ENCODE measurements around the gene HHIP.

HHIP gene, protein sequence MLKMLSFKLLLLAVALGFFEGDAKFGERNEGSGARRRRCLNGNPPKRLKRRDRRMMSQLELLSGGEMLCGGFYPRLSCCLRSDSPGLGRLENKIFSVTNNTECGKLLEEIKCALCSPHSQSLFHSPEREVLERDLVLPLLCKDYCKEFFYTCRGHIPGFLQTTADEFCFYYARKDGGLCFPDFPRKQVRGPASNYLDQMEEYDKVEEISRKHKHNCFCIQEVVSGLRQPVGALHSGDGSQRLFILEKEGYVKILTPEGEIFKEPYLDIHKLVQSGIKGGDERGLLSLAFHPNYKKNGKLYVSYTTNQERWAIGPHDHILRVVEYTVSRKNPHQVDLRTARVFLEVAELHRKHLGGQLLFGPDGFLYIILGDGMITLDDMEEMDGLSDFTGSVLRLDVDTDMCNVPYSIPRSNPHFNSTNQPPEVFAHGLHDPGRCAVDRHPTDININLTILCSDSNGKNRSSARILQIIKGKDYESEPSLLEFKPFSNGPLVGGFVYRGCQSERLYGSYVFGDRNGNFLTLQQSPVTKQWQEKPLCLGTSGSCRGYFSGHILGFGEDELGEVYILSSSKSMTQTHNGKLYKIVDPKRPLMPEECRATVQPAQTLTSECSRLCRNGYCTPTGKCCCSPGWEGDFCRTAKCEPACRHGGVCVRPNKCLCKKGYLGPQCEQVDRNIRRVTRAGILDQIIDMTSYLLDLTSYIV

DNA sequence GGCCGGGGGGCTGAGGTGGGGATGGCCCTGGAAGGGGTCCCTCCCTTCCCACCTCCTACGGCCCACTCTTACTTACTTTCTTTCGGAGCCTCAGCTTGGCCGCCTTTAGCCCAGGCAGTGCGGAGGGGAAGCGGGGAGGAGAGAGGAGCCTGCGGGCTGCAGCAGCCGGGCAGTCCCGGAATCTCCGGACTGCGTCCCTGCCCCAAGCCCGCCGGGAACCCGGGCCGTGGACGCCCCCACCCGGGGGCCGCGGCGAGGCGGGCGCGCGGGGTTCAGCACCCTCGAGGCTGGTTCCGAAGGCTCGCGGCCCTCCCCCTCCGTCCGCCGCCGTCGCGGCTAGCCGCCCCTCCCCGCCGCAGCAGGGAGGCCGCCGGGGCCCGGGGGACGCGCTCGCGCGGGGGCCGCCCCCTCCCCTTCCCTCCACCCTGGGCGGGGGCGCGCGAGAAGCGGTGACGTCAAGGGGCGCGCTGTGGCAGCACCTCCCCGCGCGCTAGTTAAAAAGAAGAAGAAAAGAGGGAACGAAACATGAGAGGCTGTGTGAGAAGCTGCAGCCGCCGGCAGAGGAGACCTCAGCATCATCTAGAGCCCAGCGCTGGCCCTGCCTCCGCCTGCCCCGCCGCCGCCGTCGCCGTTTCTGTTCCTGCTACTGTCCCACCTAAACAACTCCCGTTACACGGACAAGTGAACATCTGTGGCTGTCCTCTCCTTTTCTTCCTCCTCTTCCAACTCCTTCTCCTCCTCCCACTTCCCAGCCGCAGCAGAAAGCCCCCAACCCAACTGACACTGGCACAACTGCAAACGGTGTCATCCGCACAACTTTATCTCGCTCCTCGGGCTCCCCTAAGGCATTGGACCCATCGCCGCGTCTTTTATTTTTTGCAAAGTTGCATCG, at the start of gene HHIP:
TSS of gene HHIP (plus strand) at position 526 of the 892 bp plus-strand sequence. CDS start 520 bp downstream, outside the sequence.
- DNase-seq (ENCODE audit: low read depth in 2 of 2) = no peak

DNA sequence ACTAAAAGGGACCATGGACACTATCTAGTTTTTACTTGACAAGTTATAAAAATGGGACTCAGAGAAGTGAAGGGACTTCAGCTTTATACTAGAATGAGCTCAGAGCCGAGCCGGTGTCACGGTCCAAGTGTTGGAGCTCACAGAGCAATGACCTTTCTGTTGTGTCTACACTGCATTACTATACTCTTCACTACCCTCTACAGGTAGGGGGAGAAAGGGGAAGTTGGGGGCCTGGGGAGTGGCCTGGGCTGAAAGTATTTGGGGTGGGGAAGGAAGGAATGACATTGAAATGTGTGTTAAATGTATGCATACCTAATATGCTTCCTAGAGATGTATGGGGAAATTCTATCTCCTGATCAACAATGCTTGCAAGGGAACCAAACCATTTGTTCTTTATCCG, 48.8 kb upstream of the HHIP start:
- DNase-seq (ENCODE audit: low read depth in 2 of 2) = no peak

DNA sequence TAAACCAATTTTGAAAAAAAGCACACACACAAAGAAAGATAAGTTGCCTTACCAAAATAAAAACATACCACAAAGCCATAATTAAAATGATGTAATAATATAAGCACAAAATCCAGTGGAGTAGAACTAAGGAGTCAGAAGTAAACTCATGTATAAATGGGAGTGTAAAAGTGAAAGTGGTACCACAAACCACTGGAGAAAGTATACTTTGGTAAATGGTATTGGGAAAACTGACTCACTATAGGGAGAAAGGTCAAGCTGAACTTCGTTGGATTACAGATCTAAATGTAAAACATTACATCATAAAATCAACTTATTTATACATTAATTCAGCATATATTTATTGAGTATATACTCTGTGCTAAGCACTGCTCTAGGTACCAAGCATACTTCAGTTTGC, 46.3 kb upstream of the HHIP start:
- no peak for DNase-seq (ENCODE audit: low read depth in 2 of 2)

DNA sequence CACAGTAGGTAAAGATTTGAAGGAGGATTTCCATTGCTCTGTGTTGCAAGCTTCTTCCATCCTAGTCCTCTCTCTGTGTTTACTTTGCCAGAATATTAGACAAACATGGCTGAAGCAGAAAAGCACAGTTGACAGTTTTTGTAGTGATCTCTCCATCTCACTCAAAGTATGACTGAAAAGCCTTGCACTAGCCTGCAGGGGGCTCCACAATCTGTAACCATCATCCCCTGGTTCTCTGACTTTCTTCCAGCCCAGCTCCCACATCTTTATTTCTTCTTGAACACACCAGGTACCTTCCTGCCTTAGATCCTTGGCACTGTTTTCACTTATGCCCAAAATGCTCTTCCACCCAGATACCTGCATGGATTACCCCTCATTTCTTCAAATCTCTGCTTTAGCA, 34.1 kb upstream of the HHIP start:
- no peak for DNase-seq (ENCODE audit: low read depth in 2 of 2)

DNA sequence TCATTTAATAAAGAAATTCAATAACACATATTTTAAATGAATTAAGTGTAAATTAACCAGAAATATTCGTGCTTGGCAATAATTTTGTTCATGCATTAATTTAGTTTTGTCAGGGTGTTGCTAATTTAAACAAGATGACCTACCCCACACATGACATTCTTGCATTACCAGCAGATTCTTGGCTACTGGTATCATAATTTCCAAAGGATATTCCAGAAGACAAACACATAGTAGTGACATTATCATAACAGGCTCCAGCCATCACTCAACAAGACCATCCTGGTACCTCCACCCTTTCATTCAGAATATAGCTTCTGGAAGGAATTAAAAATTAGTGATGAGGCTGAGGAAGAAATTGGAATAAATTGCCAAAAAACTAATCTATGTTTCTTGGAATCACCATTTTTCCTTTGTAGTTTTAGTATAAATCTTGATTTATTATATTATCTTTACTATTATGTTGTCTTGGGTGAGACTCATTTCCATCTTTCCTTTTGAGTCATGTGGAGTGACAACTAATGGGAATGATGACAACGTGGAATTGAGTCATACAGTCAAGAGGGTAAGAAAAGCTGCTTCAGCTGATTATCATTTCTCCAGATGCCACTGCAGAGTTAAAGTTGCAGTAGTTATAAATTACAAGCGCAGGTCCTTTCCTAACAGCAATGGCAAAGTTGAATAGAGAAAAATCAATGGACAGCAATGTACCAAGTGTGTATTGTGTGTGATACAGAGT, 30.9 kb upstream of the HHIP start:
- DNase-seq (ENCODE audit: low read depth in 2 of 2) = no peak

DNA sequence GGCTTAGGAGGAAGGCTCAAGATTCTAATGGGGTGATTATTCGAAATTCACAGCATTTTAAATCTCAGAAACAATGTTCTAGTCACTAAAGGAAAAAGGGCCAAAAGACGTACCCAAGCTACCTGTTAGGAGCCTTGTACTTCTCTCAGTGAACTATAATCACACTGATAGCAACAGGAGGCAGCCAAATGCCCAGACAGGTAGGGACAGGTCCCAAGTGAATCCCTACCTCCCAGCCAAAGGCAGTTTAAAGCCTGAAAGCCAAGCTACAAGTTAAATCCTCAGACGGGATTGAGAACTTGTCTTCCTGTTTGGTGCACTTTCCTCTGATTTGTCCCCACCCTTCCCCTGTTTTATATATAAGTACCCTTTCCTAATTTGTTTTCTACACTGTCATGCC, 24.3 kb upstream of the HHIP start:
- DNase-seq (ENCODE audit: low read depth in 2 of 2) = no peak

DNA sequence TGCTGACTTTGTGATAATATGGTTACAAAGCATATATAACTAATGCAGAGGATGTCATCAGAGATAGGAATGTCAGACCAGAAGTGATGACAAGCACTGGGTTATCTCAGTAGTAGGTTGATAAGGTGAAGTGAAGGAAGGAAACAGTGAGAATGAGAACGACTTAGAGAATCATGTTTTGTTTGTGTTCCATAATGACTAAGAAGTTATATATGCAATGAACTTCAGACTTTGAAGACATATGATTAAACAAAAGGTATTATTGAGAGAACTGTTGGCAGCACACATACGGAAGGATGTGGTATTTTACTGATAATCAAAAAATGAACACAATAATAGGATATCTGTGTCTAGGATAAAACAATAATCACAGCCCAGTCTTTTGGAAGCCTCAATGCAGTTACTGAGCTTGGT, 18.3 kb upstream of the HHIP start:
- no peak for DNase-seq (ENCODE audit: low read depth in 2 of 2)

DNA sequence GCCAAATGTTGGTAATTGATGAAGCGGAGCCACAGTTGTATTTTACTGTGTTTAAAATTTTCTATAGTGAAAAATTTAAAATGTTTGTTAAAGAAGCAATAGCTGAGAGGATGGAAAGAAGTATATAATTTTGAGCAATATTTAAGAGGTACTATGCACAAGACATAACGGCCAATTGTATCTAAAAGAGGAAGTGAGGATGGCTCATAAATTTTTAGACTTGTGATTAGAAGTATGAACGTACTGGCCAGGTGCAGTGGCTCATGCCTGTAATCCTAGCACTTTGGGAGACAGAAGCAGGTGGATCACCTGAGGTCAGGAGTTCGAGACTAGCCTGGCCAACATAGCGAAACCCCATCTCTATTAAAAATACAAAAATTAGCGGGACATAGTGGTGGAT, 12.7 kb upstream of the HHIP start:
- no peak for DNase-seq (ENCODE audit: low read depth in 2 of 2)

DNA sequence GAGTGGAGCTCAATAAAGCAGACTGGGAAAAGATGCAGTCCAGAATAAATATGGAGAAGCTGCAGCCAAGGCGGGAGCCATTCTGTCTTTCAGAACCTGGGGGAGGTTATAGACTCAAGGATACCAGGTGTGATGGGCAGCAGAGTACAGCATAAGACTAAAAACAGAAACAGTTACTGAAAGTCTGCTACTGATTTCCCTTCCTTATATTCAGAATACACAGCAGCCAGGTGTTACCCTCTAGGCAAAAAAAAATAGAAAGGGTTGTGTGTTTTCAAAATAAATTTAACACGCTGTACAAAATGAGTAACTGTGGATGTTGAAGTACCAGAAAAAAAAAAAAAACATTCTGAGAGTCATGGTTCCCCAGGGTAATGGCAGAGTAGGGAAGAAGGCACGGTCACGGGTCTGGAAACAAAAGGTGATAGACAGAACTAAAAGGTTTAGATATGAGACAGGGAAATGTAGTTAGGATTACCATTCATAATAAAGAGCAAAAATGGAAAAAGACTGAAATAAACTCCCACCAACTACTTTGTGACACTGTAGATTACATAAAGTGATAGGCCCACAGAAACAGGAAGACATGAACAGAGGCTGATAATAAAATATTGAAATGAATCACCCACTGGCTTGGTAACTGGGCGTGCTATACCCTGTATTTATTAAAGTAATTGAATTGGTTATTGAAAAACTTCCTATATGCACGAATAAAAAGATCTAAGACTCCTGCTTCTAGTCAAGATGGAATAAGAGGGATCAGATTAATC, 10.8 kb upstream of the HHIP start:
- DNase-seq (ENCODE audit: low read depth in 2 of 2) = no peak

DNA sequence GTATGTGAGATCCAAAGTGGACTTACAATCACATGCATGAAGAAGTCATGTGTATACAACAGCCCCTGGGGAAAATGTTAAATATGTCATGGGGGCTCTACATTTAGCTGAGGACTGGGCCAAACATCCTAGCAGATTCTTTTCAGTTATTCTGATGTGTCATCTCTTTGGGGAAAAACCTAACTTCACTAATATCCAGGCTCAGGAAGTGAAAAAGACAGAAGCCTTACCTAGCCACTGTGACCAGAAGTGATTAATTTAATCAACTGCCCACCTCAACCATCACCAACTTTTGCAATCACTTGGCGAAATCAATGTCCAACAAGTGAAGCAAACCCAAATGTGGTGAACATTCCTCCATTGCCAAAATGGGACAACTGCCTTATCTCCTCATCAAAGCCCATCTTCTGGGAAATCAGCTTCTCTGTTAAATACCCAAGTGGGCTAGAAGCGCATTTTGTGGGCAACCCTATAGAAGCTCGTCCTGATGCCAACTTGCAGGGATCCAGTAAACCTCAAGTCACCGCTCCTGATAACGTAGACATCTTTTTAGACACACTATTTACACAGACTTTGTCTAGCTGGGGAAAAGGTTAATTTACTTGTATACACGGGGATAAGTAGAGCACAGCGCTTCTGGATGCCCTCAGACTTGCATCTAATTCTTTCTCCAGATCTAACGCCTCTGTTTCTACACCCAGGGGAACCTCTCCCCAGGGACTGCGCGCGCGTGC, 1.4 kb upstream of the HHIP start:
- no peak for DNase-seq (ENCODE audit: low read depth in 2 of 2)

DNA sequence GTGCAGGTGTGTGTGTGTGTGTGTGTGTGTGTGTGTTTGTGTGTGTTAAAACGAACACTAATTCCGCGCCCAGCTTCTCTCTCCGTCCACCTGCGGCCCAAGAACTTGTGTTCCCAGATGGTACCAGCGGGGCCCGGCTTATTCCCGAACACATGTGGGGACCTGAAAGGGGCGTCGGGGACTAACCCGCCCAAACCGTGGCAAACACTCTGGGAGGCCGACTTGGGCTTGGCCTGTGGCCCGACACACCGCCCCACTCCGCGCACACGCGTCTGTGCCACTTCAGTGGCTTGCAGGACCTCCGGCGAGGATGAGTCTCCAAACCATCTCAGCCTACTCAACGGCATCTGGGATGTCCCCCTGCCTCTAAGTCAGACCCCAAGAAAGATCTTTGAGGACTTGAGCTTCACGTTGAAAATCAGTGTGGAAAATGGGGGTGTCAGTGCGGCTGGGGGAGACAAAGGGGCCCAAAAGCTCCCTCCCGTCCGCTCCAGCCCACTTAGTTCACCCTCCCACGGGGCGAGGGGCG, 790 bp upstream of the HHIP start:
- DNase-seq (ENCODE audit: low read depth in 2 of 2) = no peak

DNA sequence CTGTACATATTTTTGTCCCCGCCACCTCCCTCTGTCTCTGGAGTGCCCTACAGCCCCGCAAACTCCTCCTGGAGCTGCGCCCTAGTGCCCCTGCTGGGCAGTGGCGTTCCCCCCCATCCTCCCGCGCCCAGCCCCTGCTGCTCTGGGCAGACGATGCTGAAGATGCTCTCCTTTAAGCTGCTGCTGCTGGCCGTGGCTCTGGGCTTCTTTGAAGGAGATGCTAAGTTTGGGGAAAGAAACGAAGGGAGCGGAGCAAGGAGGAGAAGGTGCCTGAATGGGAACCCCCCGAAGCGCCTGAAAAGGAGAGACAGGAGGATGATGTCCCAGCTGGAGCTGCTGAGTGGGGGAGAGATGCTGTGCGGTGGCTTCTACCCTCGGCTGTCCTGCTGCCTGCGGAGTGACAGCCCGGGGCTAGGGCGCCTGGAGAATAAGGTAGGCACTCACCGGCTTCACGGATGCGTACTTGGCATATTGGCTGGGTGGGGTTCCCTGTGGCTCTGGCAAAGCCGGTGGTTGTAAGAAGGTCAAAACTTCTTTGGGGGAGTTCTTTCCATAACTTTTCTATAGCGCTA, 653 bp downstream of the HHIP start:
- DNase-seq (ENCODE audit: low read depth in 2 of 2) = no peak

DNA sequence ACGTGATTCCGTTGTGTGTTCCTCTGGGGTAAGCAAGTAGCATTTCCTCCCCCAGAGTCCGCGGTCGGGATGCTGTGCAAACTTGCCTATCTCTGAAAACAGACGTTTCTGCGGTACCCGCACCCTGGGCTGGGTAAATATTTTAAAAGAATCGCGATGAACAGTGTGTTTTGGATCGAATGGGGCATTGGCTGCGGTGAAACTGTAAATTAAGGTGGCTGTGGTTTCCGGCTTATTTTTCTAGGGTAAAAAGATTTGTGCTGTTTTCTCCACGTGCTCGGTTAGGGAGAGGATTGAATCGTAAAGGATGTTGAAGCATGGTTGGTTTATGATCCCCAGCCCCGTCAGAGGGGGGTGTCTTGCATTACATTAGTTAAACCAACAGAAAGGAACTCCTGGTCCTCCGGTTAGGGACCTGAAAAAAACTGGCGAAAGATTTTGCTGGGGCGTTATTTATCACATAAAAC, 1.2 kb downstream of the HHIP start:
- no peak for DNase-seq (ENCODE audit: low read depth in 2 of 2)

DNA sequence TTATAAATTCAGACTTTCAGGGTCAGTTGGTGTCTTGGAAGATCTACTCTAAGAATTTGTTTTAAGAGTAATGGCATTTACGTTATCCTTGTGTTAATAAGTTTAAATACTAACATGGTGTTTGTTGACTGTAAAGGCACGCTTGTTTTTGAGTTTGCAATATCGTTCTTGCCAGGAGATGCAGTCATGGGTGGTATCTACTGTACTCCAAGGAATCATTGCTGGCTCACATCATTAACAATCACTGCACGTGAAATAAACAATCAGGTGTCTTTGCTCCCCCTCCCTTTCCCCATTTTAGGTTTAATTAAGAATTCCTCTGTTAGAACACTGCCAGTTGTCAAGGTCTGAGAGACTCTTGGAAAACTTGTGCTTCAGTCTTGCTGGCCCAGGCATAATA, 1.6 kb downstream of the HHIP start:
- no peak for DNase-seq (ENCODE audit: low read depth in 2 of 2)

DNA sequence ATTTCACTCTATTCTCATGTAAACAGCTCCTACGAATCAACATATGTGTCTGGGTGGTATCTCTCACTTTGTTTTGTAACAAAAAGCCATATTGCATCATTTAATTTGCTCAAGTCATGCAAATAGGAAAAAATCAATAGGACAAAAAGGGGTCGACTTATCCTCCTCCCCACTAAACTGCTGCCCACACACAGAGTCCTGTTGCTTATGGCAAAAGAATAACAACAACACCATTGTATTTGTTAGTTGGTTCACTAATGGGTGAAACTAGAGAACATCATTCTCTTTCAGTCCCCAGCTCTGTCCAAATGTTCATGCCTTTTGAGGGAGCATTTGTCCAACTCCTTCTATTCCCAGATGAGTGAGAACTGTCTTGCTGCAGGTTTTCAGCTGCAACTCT, 2.1 kb downstream of the HHIP start:
- DNase-seq (ENCODE audit: low read depth in 2 of 2) = no peak

DNA sequence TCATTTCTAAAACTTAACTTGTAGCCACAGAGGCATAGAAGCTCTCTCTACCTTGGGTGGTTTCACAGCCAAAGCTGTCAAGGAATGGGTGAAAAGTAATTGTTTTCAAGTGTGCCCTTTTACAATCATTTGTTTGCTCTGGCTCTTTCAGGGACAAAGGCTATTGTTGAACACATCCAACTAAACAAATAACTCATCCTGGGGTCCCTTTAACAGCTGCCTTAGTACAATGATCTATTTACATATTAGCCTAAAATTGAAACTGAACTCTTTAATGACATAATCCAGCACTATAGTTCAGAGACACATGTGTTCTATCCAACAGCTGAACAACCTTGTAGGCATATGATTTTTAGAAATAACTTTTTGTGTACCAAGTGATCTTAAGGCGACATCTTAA, 3.7 kb downstream of the HHIP start:
- no peak for DNase-seq (ENCODE audit: low read depth in 2 of 2)

DNA sequence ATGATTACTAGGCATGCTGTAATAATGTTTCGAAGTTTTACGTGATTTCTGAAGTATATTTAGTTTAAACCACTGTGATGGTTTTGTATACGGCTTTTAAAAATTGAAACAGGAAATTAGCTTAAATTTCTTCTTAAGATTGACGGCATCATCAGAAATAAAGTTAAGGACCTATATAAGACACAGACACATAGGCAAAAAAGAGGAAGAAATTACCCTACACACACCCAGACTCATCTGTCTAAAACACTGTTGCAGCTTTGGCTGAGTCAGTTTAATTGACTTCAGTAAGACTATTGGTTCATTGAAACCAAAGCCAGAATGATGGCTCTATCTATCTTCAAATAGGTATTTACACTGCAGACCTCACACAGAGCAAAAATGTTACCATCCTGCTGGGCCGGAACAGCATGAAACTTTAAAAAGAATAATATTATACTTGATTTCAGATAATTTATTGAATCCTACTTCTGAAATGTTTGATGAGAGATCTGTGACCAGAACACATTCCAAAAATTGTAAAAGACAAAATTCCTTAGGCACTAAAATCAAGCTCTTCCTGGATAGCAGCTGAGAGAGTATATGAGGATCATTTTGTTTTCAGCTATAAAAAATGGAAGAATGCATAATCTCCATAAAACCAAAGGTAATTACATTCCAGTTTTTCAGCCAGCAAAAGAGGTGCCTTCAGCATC, 4.5 kb downstream of the HHIP start:
- no peak for DNase-seq (ENCODE audit: low read depth in 2 of 2)

DNA sequence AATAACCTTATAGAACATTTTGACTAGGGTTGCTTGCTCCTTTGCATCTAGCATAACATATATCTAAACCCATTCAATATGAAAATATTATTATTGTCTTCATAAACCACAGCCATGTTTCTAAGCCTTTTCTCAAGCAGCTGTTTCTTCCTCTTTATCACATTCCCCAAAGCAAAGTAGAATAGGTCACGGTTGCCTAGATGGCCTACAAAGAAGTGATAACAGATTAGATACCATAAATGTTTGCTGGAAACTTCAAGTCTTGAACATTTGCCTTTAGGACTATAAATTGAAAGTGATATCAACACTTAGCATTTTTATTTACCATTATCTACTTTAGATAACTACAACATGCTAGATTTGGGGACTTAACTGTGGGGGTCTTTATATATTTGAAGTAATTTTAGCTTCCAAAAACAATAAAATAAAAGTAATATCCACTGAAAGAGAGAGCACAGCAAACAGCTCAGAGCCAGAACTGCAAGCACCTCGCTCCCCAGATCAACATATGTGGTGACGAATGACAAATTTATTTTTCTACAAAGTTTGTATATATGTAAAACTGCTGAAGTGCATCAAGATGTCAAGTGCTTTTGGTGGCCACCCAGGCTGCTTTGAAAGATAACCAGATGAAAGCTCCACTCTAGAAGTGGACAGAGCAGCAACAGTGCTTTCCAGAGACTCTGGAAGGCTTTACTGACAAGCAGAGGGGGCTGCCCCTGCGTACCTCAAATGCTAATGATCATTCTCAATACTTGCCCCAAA, 8.0 kb downstream of the HHIP start:
- no peak for DNase-seq (ENCODE audit: low read depth in 2 of 2)

Measured in activated CD4-positive, alpha-beta T cell treated with anti-CD3 and anti-CD28 coated beads for 24 hours (primary cell).